Osteoblast (primary cell): ENCODE measurements around the gene ADGRA3. TPM values are rescaled to one million over a fixed set of nuclear protein-coding genes. Genes with fewer than 3 reads are reported as not detected.
"Not testable (repeated sequence)": the region's sequence is repeated elsewhere in the genome, so short reads cannot be mapped to it uniquely, and the experiment has no call there.

Experiments
- DNase-seq: peaks from one replicate; pipeline ENCODE4 v3.0.0; 2011; ENCODE audit warnings: low spot score, mixed read lengths; ENCODE audit not compliant: insufficient read length; ENCODE audit errors: missing footprints
- H2AFZ ChIP-seq: 2 replicates; pipeline ENCODE4 v1.6.0; 2011; ENCODE audit warnings: mild to moderate bottlenecking, low read length
- H3K27ac ChIP-seq: 2 replicates; pipeline ENCODE4 v1.5.1; 2011; ENCODE audit warnings: mild to moderate bottlenecking, low read depth, low read length, moderate library complexity
- H3K27me3 ChIP-seq: 2 replicates; pipeline ENCODE4 v1.6.0; 2012; ENCODE audit warnings: mild to moderate bottlenecking, control low read depth, inconsistent platforms, low read length, moderate library complexity; ENCODE audit not compliant: insufficient read depth
- H3K36me3 ChIP-seq: 2 replicates; pipeline ENCODE4 v1.5.1; 2011; ENCODE audit warnings: mild to moderate bottlenecking, low read length, control low read depth, moderate library complexity; ENCODE audit not compliant: insufficient read depth
- H3K4me1 ChIP-seq: 2 replicates; pipeline ENCODE4 v1.5.1; 2011; ENCODE audit warnings: mild to moderate bottlenecking, low read length, control low read depth, moderate library complexity; ENCODE audit not compliant: insufficient read depth
- H3K4me2 ChIP-seq: 2 replicates; pipeline ENCODE4 v1.6.0; 2011; ENCODE audit warnings: mild to moderate bottlenecking, low read length; ENCODE audit not compliant: insufficient read depth
- H3K4me3 ChIP-seq: fragments of 200-600 bp; sonication (generic); 3 replicates; pipeline ENCODE4 v1.5.1; 2012; ENCODE audit warnings: mild to moderate bottlenecking, low read length, inconsistent platforms; ENCODE audit not compliant: insufficient read depth
- H3K79me2 ChIP-seq: 2 replicates; pipeline ENCODE4 v1.6.0; 2012; ENCODE audit warnings: mild to moderate bottlenecking, low read length, control low read depth, inconsistent platforms; ENCODE audit not compliant: insufficient read depth
- H3K9me3 ChIP-seq: 2 replicates; pipeline ENCODE4 v1.5.1; 2011; ENCODE audit warnings: low read depth, low read length, control low read depth
- H4K20me1 ChIP-seq: 2 replicates; pipeline ENCODE4 v1.6.0; 2012; ENCODE audit warnings: mild to moderate bottlenecking, low read length, control low read depth; ENCODE audit not compliant: insufficient read depth
- total RNA-seq: library from RNA; depleted of rRNA; stranded (reverse); fragments of >200 nt; gene quantifications from 2 replicates; pipeline ENCODE4 v1.2.3, GENCODE V29; 2012
- TF ChIP-seq, protein P1 (sequence below): IDR thresholded peaks from 2 replicates; pipeline ENCODE4 v1.5.1; 2011; ENCODE audit warnings: mild to moderate bottlenecking, low read depth, low read length, moderate library complexity; ENCODE audit errors: extremely low read depth

The ADGRA3 gene
- total RNA-seq, 1 donor: 25.3 TPM

GRCh38 chr4:22477813-22478182 is 38.1 kb downstream of the ADGRA3 start:
- Histone ChIP-seq H3K4me2 (peak overlapping the region; percentile 64), H2AFZ (peak overlapping the region; percentile 43), H4K20me1 (no peaks in the 10 kb centered on the region)

DNA sequence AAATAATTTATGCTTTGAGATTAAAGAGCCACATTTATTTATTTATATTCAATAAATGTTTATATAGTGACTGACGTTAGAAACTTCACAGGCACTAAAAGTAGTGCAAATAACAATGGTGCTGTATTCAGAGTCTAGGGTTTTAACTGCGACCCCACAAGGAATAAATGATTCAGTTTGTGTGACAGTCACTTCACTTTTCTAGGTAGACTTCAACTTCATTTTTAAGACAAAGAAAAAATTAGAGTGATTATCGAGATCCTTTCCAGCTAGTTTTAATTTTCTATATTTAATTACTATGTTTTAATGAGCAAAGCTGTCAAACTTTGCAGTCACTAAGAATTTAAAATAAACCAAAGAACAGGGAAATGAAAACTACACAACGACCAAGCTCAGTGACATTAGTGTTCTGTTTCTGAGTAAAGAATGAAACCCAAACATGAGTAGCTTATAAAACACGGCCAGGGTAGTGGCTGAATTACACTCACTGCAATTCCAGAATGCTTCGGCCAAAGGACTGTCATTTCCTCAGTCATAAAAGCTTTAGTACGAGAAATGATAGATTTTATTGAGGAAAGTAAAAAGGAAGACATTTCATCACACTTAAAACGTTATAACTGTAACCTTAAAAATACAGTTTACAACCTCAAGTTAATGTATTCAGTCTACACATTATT is 38.6 kb downstream of the ADGRA3 start:
- DNase-seq: peak; percentile 30
- peak overlapping the region; percentile 11 for H3K27ac ChIP-seq
- H3K27me3 ChIP-seq: no peaks in the 10 kb centered on the region
- peak overlapping the region; percentile 30 for H3K4me3 ChIP-seq
- H3K36me3 ChIP-seq: no peaks in the 10 kb centered on the region
- H3K9me3 ChIP-seq: no peaks in the 10 kb centered on the region
- TF ChIP-seq, protein P1, sequence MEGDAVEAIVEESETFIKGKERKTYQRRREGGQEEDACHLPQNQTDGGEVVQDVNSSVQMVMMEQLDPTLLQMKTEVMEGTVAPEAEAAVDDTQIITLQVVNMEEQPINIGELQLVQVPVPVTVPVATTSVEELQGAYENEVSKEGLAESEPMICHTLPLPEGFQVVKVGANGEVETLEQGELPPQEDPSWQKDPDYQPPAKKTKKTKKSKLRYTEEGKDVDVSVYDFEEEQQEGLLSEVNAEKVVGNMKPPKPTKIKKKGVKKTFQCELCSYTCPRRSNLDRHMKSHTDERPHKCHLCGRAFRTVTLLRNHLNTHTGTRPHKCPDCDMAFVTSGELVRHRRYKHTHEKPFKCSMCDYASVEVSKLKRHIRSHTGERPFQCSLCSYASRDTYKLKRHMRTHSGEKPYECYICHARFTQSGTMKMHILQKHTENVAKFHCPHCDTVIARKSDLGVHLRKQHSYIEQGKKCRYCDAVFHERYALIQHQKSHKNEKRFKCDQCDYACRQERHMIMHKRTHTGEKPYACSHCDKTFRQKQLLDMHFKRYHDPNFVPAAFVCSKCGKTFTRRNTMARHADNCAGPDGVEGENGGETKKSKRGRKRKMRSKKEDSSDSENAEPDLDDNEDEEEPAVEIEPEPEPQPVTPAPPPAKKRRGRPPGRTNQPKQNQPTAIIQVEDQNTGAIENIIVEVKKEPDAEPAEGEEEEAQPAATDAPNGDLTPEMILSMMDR: no peak
- H3K79me2 ChIP-seq: peaks cover 2% of the 10 kb centered on the region
- peak overlapping the region; percentile 43 for H2AFZ ChIP-seq
- no peaks in the 10 kb centered on the region for H4K20me1 ChIP-seq
- H3K4me1 ChIP-seq: peaks cover 21% of the 10 kb centered on the region
- peak overlapping the region; percentile 64 for H3K4me2 ChIP-seq

More at GRCh38 chr4:22477813-22478182, 38.1 kb downstream of the ADGRA3 start:
- no peak for DNase-seq
- TF ChIP-seq, protein P1: no peak
- Histone ChIP-seq H3K36me3 (no peaks in the 10 kb centered on the region), H3K4me1 (peaks cover 24% of the 10 kb centered on the region), H3K4me3 (no peak overlapping the region), H3K27ac (peak overlapping the region; percentile 11), H3K27me3 (no peaks in the 10 kb centered on the region), H3K9me3 (no peaks in the 10 kb centered on the region), H3K79me2 (peaks cover 2% of the 10 kb centered on the region)

GRCh38 chr4:22476011-22476410 is 39.9 kb downstream of the ADGRA3 start:
- H3K4me3 ChIP-seq: no peak overlapping the region
- peaks cover 2% of the 10 kb centered on the region for H3K79me2 ChIP-seq
- no peak for DNase-seq
- no peaks in the 10 kb centered on the region for H3K36me3 ChIP-seq
- H4K20me1 ChIP-seq: no peaks in the 10 kb centered on the region
- H3K27ac ChIP-seq: no peak overlapping the region
- peaks cover 21% of the 10 kb centered on the region for H3K4me1 ChIP-seq
- no peaks in the 10 kb centered on the region for H3K9me3 ChIP-seq
- TF ChIP-seq, protein P1: no peak
- no peaks in the 10 kb centered on the region for H3K27me3 ChIP-seq
- H3K4me2 ChIP-seq: no peak overlapping the region
- peak overlapping the region; percentile 62 for H2AFZ ChIP-seq

GRCh38 chr4:22475311-22475646 is 40.6 kb downstream of the ADGRA3 start:
- DNase-seq: peak; percentile 10
- not testable (repeated sequence) for H3K36me3 ChIP-seq, H4K20me1 ChIP-seq, H3K79me2 ChIP-seq, H3K9me3 ChIP-seq, H3K27me3 ChIP-seq
- Histone ChIP-seq H3K4me3 (peak overlapping the region; percentile 33), H3K27ac (peak overlapping the region; percentile 46), H2AFZ (peak overlapping the region; percentile 20), H3K4me1 (peaks cover 21% of the 10 kb centered on the region), H3K4me2 (peak overlapping the region; percentile 73)
